ENCODE results near the gene URB2.

GRCh38 chr1:229582715-229583114 is 43.3 kb upstream of the URB2 start:
- no peak for TF ChIP-seq NFRKB (IDR thresholded peaks at IDR 0.05)
- no peak for TF ChIP-seq ELF4 (IDR thresholded peaks at IDR 0.05)
- no peak for TF ChIP-seq SP1 (IDR thresholded peaks at IDR 0.05)

Data from HEK293T (cell line).